IMR-90 (cell line): ENCODE results near the gene API5. TPM values are rescaled to one million over a fixed set of nuclear protein-coding genes. Genes with fewer than 3 reads are reported as not detected.

Experiments used
- ATAC-seq: fragments of 200-7000 bp; cut with Tn5 transposase; 2 replicates; pipeline ENCODE4 v1.9.1; 2020; ENCODE audit warnings: low read depth, mild to moderate bottlenecking, moderate library complexity
- BruUV-seq: library from RNA; stranded (reverse); fragments of 400-500 nt; replicated peaks from 2 replicates; lab custom pipeline; 2021; lab: Mats Ljungman, UMichigan
- CTCF ChIA-PET: fragments of 300-600 bp; formaldehyde crosslinking; extraction: SDS; loops from one replicate; lab custom pipeline; 2021; ENCODE audit warnings: antibody characterized with exemption; lab: Yijun Ruan, JAX
- POLR2A ChIA-PET: fragments of 300-600 bp; sonication (Branson Sonifier 250); formaldehyde crosslinking; loops from one replicate; lab custom pipeline; 2022; ENCODE audit warnings: antibody characterized with exemption; ENCODE audit not compliant: unreplicated experiment; lab: Charles Lee
- DNase-seq: peaks from one replicate; pipeline ENCODE4 v3.0.0; 2013
- H2AFZ ChIP-seq: replicated peaks from 2 replicates; pipeline ENCODE3; 2013; ENCODE audit warnings: low read length, mild to moderate bottlenecking; ENCODE audit not compliant: poor library complexity
- H2AK5ac ChIP-seq: 2 replicates; pipeline ENCODE4 v1.6.1; 2013; ENCODE audit warnings: low read depth, low read length, inconsistent platforms
- H2AK9ac ChIP-seq: replicated peaks from 2 replicates; pipeline ENCODE3; 2013; ENCODE audit warnings: mild to moderate bottlenecking, low read depth, low read length, moderate library complexity; ENCODE audit not compliant: poor library complexity
- H2BK120ac ChIP-seq: 2 replicates; pipeline ENCODE4 v1.6.1; 2013; ENCODE audit warnings: low read depth, low read length, inconsistent platforms
- H2BK15ac ChIP-seq: 3 replicates; pipeline ENCODE4 v1.6.1; 2013; ENCODE audit warnings: low read depth, low read length, inconsistent platforms
- H2BK20ac ChIP-seq: 2 replicates; pipeline ENCODE4 v1.6.1; 2013; ENCODE audit warnings: low read depth, mild to moderate bottlenecking, inconsistent platforms, low read length, moderate library complexity
- H2BK5ac ChIP-seq: 2 replicates; pipeline ENCODE4 v1.6.1; 2013; ENCODE audit warnings: mild to moderate bottlenecking, low read depth, low read length, inconsistent platforms; ENCODE audit not compliant: poor library complexity, severe bottlenecking
- H3K14ac ChIP-seq: replicated peaks from 2 replicates; pipeline ENCODE4 v1.6.1; 2013; ENCODE audit warnings: low read depth, low read length, inconsistent platforms
- H3K18ac ChIP-seq: 2 replicates; pipeline ENCODE4 v1.6.1; 2013; ENCODE audit warnings: low read depth, low read length, control low read depth
- H3K23ac ChIP-seq: 2 replicates; pipeline ENCODE4 v1.6.1; 2013; ENCODE audit warnings: low read depth, low read length, inconsistent platforms
- H3K27ac ChIP-seq: 2 replicates; pipeline ENCODE4 v1.5.1; 2013; ENCODE audit warnings: mild to moderate bottlenecking, control low read depth, low read length; ENCODE audit not compliant: insufficient read depth
- H3K27me3 ChIP-seq: 2 replicates; pipeline ENCODE4 v1.6.1; 2013; ENCODE audit warnings: low read length; ENCODE audit not compliant: control insufficient read depth, insufficient read depth
- H3K36me3 ChIP-seq: 2 replicates; pipeline ENCODE4 v1.6.1; 2013; ENCODE audit warnings: low read length, mixed read lengths; ENCODE audit not compliant: control insufficient read depth, insufficient read depth
- H3K4ac ChIP-seq: 2 replicates; pipeline ENCODE4 v1.6.1; 2013; ENCODE audit warnings: low read depth, low read length, inconsistent platforms
- H3K4me1 ChIP-seq: 2 replicates; pipeline ENCODE4 v1.6.1; 2013; ENCODE audit warnings: low read length, mixed read lengths; ENCODE audit not compliant: control insufficient read depth, insufficient read depth
- H3K4me2 ChIP-seq: 2 replicates; pipeline ENCODE4 v1.6.1; 2013; ENCODE audit warnings: low read depth, mild to moderate bottlenecking, control low read depth, low read length, moderate library complexity
- H3K4me3 ChIP-seq: 2 replicates; pipeline ENCODE4 v1.5.1; 2013; ENCODE audit warnings: low read depth, mild to moderate bottlenecking, control low read depth, low read length, moderate library complexity; ENCODE audit not compliant: insufficient read depth
- H3K56ac ChIP-seq: 2 replicates; pipeline ENCODE4 v1.6.1; 2013; ENCODE audit warnings: low read length, inconsistent platforms; ENCODE audit not compliant: insufficient read depth; ENCODE audit errors: extremely low read depth
- H3K79me1 ChIP-seq, 2 experiments: 2 replicates each; pipeline ENCODE4 v1.6.1; 2013; ENCODE audit warnings: low read length in 2 of 2, inconsistent platforms in 1 of 2, low read depth in 1 of 2
- H3K9ac ChIP-seq: 2 replicates; pipeline ENCODE4 v1.6.1; 2013; ENCODE audit warnings: low read depth, low read length, control low read depth
- H3K9me1 ChIP-seq: 2 replicates; pipeline ENCODE4 v1.6.1; 2013; ENCODE audit warnings: low read length, inconsistent platforms; ENCODE audit not compliant: insufficient read depth
- H3K9me3 ChIP-seq: 2 replicates; pipeline ENCODE4 v1.6.1; 2013; ENCODE audit warnings: low read length; ENCODE audit not compliant: control insufficient read depth, insufficient read depth
- H4K20me1 ChIP-seq: 2 replicates; pipeline ENCODE4 v1.6.1; 2013; ENCODE audit warnings: low read length, inconsistent platforms; ENCODE audit not compliant: insufficient read depth
- H4K5ac ChIP-seq: 2 replicates; pipeline ENCODE4 v1.6.1; 2013; ENCODE audit warnings: mild to moderate bottlenecking, low read depth, low read length, control low read depth
- H4K8ac ChIP-seq, 2 experiments: 2 replicates each; pipeline ENCODE4 v1.6.1; 2013; ENCODE audit warnings: low read depth in 2 of 2, low read length in 2 of 2, control low read depth in 1 of 2, inconsistent platforms in 1 of 2
- H4K91ac ChIP-seq: 2 replicates; pipeline ENCODE4 v1.6.1; 2013; ENCODE audit warnings: low read depth, low read length, inconsistent platforms; ENCODE audit not compliant: insufficient read depth
- BHLHE40 ChIP-seq: fragments of 150-350 bp; IDR thresholded peaks from 2 replicates; pipeline ENCODE4 v1.6.1; 2016; ENCODE audit warnings: mild to moderate bottlenecking, low read depth, low read length
- CHD1 ChIP-seq: IDR thresholded peaks from 2 replicates; pipeline ENCODE4 v1.6.1; 2012; ENCODE audit warnings: low read depth, low read length, improper control_type of control experiment
- CTCF ChIP-seq: conservative IDR thresholded peaks from 2 replicates; pipeline ENCODE4 v1.5.1; 2012; ENCODE audit warnings: mild to moderate bottlenecking, low read depth, low read length, improper control_type of control experiment
- FOS ChIP-seq: fragments of 150-350 bp; IDR thresholded peaks from 2 replicates; pipeline ENCODE4 v1.6.1; 2016; ENCODE audit warnings: low read depth, low read length
- MAFK ChIP-seq: IDR thresholded peaks from 2 replicates; pipeline ENCODE4 v1.6.1; 2012; ENCODE audit warnings: low read depth, low read length, improper control_type of control experiment
- MAZ ChIP-seq: IDR thresholded peaks from 2 replicates; pipeline ENCODE4 v1.6.1; 2012; ENCODE audit warnings: low read depth, mild to moderate bottlenecking, low read length, improper control_type of control experiment, moderate library complexity, borderline replicate concordance
- NFE2L2 ChIP-seq: fragments of 150-350 bp; IDR thresholded peaks from 2 replicates; pipeline ENCODE4 v1.6.1; 2016; ENCODE audit warnings: low read depth, mild to moderate bottlenecking, low read length
- whole genome bisulfite sequencing, 2 experiments: methylation state at CpG; one replicate each; pipeline versions ENCODE4 v1.1.5 to v1.1.7; 2013; ENCODE audit warnings: missing lambda C conversion rate in 2 of 2; ENCODE audit not compliant: insufficient read length in 1 of 2; ENCODE audit errors: extremely low coverage in 2 of 2; 5-methylcytosine and 5-hydroxymethylcytosine counted together
- dilution Hi-C: fragments of 300-500 bp; cut with HindIII; formaldehyde crosslinking; loops from one replicate; pipeline ENCODE4 v1.14.3; 2018; ENCODE audit warnings: low sequenced_read_pairs; ENCODE audit not compliant: unreplicated experiment
- in situ Hi-C: fragments of 300-500 bp; cut with MboI; formaldehyde crosslinking; loops from 3 replicates; pipeline ENCODE4 v1.14.3; 2019; ENCODE audit warnings: low sequenced_read_pairs, inconsistent platforms, mixed read lengths
- intact Hi-C: fragments of 100-400 bp; cut with micrococcal nuclease; formaldehyde crosslinking; loops from 2 replicates; pipeline ENCODE4 v1.10.0; 2022
- polyA plus RNA-seq, 3 experiments: library from polyadenylated mRNA; depleted of rRNA; stranded (reverse); fragments of >200 nt; gene quantifications; 2 replicates each; pipeline ENCODE4 v1.2.3, GENCODE V29; 2012; ENCODE audit warnings: low replicate concordance in 1 of 3
- total RNA-seq: library from RNA; depleted of rRNA; stranded (reverse); fragments of >200 nt; gene quantifications from 2 replicates; pipeline ENCODE4 v1.2.3, GENCODE V29; 2012

The API5 gene
- total and polyA plus RNA-seq, 2 of the 4 experiments (the other 2 are of a cell fraction) = 44.9 to 59.9 TPM

DNA sequence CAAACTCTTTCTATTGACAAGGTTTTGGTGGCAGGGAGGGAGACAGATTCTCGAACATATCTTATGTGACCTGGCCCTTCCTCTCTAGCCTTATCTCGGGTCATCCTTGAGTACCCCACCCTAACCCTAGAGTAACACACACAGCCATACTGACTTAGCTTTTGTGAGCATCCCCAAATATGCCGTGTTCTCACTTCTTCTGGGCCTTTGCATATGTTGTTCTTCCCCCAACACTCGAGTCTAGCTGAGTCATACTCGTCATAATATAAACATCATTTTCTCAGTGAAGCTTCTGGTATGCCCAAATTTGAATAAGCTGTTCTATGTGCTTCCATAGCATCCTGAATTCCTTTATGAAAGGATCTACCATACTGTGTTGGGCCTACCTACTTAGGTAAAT lies 54.9 kb downstream of the API5 start:
- H3K9me3 ChIP-seq = no peaks in the 10 kb centered on the region
- peak overlapping the region; percentile 88 for H2BK120ac ChIP-seq
- H2BK15ac ChIP-seq = peak overlapping the region; percentile 40; the same call in 1 of the 3 replicates
- peaks cover 6% of the 10 kb centered on the region for H3K36me3 ChIP-seq
- ATAC-seq (peak; percentile 86), DNase-seq (peak; percentile 84)
- H3K27ac ChIP-seq = peak overlapping the region; percentile 98; the same call in 1 of the 2 replicates
- no TSS peak for BruUV-seq
- peak overlapping the region; percentile 84; the same call in 1 of the 2 replicates for H2AK5ac ChIP-seq
- H3K9me1 ChIP-seq = peaks cover 24% of the 10 kb centered on the region
- ChIA-PET POLR2A (interaction anchor here (0.9 kb wide), 1 partner anchor 15 kb away, joined by 5 read pairs; no protein-coding TSS in a partner anchor), CTCF (interaction anchor here (0.8 to 1.0 kb wide), 4 partner anchors 8 to 53 kb away, joined by 3 to 4 read pairs (median 3); partner anchors contain the start of gene TTC17)
- H2BK20ac ChIP-seq = peak overlapping the region; percentile 88; the same call in 1 of the 2 replicates
- peaks cover 14% of the 10 kb centered on the region for H3K4me1 ChIP-seq
- intact Hi-C loops = no loop called here
- dilution Hi-C loops = no loop called here
- H3K4me3 ChIP-seq = no peak overlapping the region
- H3K9ac ChIP-seq = no peak overlapping the region
- in situ Hi-C loops = no loop called here
- peak overlapping the region; percentile 99 for H2BK5ac ChIP-seq
- H3K23ac ChIP-seq = peak overlapping the region; percentile 84; the same call in 1 of the 2 replicates
- peaks cover 44% of the 10 kb centered on the region for H4K20me1 ChIP-seq
- H3K18ac ChIP-seq = peak overlapping the region; percentile 73
- H4K5ac ChIP-seq = peak overlapping the region; percentile 65
- TF ChIP-seq CTCF (no peak), FOS (peak; percentile 83), MAZ (no peak), BHLHE40 (0 out of 2 replicates have a peak, but pooled peaks have one; percentile 5), NFE2L2 (peak; percentile 89), CHD1 (no peak), MAFK (peak; percentile 37; the same call in 1 of the 2 replicates)
- peak overlapping the region; percentile 28 for H2AFZ ChIP-seq
- peak overlapping the region; percentile 65 for H4K91ac ChIP-seq
- peak overlapping the region; percentile 74 for H3K4me2 ChIP-seq
- no peak overlapping the region for H2AK9ac ChIP-seq
- WGBS, 2 experiments = 7% methylated on average over 2 of the region's 5 CpGs; no CpG with 5 or more reads in 1 of the 2 experiments
- peak overlapping the region in 1 of 2 experiments; percentile 85; a peak in 2 of 4 replicates for H4K8ac ChIP-seq
- no peaks in the 10 kb centered on the region for H3K27me3 ChIP-seq
- H3K4ac ChIP-seq = peak overlapping the region; percentile 83
- H3K79me1 ChIP-seq = peaks cover 17 to 70% of the 10 kb centered on the region in 2 experiments
- no peak overlapping the region; the same call in 1 of the 2 replicates for H3K14ac ChIP-seq
- no peak overlapping the region; the same call in 1 of the 2 replicates for H3K56ac ChIP-seq
